Measurements from ENCODE around the gene IL17C.

Gene IL17C

DNA sequence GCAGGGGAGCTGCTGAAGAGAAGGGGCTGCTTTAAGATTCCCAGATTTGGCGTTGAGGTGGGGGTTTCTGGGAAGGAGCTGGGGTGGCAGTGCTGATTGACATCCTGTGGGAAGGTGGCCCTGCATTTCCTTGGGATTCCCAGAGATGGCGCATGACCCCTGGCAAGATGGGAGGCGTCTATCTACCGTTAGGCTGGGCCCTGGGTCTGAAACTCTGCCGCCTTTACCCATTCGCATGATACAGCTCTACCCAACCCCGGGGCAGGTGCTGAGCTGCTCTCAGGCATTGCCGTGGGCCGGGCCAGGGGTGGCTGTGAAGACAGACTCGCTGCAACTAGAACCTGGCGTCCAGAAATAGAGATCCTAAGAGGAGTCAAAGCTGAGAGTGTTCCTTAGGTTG lies 34.4 kb downstream of the IL17C start:
- no peak for DNase-seq
- no peaks in the 10 kb centered on the region for H3K36me3 ChIP-seq (replicated peaks)

DNA sequence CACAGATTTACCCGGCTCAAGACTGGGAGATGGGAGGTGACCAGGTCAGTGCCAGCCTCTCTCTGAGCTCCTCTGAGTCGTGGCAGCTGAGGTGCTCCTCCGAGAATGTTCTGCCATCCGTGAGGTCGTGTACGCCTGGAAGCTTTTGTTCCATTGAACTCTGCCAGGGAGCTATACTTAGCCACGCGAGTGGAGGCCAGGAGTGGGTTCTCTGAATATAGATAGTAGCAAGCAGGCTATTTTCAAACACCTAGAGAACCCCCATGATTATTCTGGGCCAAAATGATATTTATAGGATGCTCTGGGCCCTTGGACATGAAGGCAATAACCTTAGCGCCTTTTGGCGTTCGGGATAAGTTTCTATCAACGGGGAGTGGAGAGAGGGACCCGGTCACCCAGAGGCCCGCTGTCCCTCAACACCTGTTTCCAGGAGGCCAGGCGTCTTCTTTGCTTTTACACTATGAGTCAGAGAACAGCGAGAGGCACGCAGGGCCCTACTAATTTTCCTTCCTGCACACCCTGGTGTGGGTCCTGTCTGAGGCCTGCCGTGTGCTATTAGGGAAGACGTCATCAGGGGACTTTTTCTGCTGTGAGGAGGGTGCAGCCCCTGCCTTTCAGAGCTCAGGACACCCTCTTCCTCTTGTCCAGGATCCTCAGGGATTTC lies 35.5 kb downstream of the IL17C start:
- no peaks in the 10 kb centered on the region for H3K36me3 ChIP-seq (replicated peaks)
- in situ Hi-C loops (cut with HindIII; ENCODE audit: low pct_ligation_motif_present, low sequenced_read_pairs), result no loop called here
- H3K27ac ChIP-seq, result no peak overlapping the region
- no peak overlapping the region for H3K4me3 ChIP-seq (ENCODE audit: low read depth, low read length)
- DNase-seq, result no peak
- H3K27me3 ChIP-seq (replicated peaks), result no peaks in the 10 kb centered on the region
- TF ChIP-seq CTCF (IDR thresholded peaks at IDR 0.05; ENCODE audit: low read depth, low read length, missing control alignments), result no peak

More for the DNA sequence above, 34.4 kb downstream of the IL17C start:
- Histone ChIP-seq H3K27me3 (replicated peaks) (no peaks in the 10 kb centered on the region), H3K4me3 (ENCODE audit: low read depth, low read length) (no peak overlapping the region), H3K27ac (no peak overlapping the region)
- in situ Hi-C loops (cut with HindIII; ENCODE audit: low pct_ligation_motif_present, low sequenced_read_pairs), result no loop called here
- peak; percentile 62 for TF ChIP-seq CTCF (IDR thresholded peaks at IDR 0.05; ENCODE audit: low read depth, low read length, missing control alignments)

DNA sequence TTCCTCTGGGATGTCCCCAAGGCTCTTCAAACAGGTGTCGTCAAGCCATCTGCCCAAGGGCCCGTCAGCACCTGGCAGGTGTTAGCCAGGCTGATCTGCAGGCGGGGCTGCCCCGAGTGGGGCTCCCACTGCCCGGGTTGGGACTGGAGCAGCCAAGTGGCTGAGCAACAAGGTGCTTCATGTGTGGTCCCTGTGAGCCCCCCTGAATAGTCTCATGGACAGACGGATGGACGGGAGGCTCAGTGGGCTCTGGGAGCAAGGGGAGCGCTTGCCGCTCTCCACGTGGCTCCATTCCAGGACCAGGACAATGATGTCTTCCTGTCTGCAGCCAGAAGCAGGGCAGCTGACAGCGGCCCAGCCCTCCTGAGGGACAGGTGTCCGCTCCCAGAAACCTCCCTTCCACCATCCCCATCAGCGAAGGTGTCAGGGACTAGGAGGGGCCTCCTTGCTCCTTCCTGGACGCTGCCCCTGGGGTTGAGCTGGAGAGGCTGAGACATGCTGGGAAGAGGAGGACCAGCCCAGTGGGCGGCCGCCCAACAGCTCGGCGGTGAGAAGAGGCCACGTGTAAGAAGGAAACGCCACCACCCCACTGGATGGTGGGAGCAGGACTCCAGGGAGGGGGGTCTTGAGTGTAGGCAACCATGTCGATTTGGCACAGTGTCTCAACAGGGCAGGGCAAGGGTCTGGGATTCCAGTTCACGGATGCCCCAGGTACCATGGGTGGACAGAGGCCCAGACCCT lies 38.3 kb downstream of the IL17C start:
- Histone ChIP-seq H3K27ac (no peak overlapping the region), H3K4me3 (ENCODE audit: low read depth, low read length) (no peak overlapping the region), H3K27me3 (replicated peaks) (no peaks in the 10 kb centered on the region), H3K36me3 (replicated peaks) (no peaks in the 10 kb centered on the region)
- in situ Hi-C loops (cut with HindIII; ENCODE audit: low pct_ligation_motif_present, low sequenced_read_pairs), result no loop called here
- no peak for TF ChIP-seq CTCF (IDR thresholded peaks at IDR 0.05; ENCODE audit: low read depth, low read length, missing control alignments)
- no peak for DNase-seq

GRCh38 chr16:88677721-88678120 lies 39.3 kb downstream of the IL17C start:
- Histone ChIP-seq H3K27ac (no peak overlapping the region), H3K36me3 (replicated peaks) (no peaks in the 10 kb centered on the region), H3K27me3 (replicated peaks) (no peaks in the 10 kb centered on the region), H3K4me3 (ENCODE audit: low read depth, low read length) (no peak overlapping the region)
- no peak for TF ChIP-seq CTCF (IDR thresholded peaks at IDR 0.05; ENCODE audit: low read depth, low read length, missing control alignments)
- DNase-seq, result no peak
- in situ Hi-C loops (cut with HindIII; ENCODE audit: low pct_ligation_motif_present, low sequenced_read_pairs), result no loop called here

DNA sequence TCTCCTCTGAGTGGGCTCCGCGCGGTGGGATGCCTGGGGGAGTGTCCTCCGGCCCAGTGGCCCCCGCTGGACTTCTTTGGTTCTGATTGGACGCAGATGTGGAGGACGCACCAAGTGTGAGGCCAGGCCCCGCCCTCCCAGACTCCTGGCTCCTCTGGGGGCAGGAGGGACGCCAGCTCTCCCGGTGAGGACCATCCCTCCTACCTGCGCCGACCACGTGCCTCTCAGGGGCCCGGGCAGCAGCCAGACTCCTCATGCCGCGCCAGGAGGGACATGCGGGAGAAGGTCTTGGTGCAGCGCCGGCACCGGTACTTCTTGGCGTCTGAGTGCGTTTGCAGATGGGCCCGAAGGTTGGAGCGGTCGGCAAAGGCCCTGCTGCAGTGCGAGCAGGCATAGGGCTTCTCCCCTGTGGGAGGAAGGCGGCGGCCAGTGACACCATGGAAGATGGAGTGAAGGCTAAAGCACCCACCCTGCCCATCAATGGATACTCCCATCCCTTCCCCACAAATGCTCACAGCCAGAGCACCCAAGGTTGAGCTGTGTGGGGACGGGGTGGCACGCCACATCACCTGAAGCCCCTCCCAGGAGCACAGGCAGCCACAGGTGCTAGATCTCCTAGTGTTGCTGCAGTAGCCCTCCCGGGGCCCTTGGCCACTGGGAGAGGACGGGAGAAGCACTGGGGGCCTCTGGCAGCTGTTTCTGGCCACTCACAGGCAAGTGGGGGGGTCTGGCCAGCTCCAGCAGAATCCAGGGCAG lies 40.0 kb downstream of the IL17C start:
- no peaks in the 10 kb centered on the region for H3K27me3 ChIP-seq (replicated peaks)
- in situ Hi-C loops (cut with HindIII; ENCODE audit: low pct_ligation_motif_present, low sequenced_read_pairs), result no loop called here
- TF ChIP-seq CTCF (IDR thresholded peaks at IDR 0.05; ENCODE audit: low read depth, low read length, missing control alignments), result no peak
- no peak overlapping the region for H3K27ac ChIP-seq
- no peak for DNase-seq
- H3K4me3 ChIP-seq (ENCODE audit: low read depth, low read length), result no peak overlapping the region
- no peaks in the 10 kb centered on the region for H3K36me3 ChIP-seq (replicated peaks)

Data from brain microvascular endothelial cell (primary cell).